Tibial nerve (tissue), 4 donors: Measurements from ENCODE around the gene ATP1B3. TPM values are rescaled to one million over a fixed set of nuclear protein-coding genes. Genes with fewer than 3 reads are reported as not detected.

ENCODE experiments used
- DNase-seq, 2 donors: peaks; one replicate each; pipeline ENCODE4 v3.0.0-alpha.2; 2019; ENCODE audit warnings: low spot score in 2 of 2
- H3K27ac ChIP-seq, 4 donors: fragments of 200-600 bp; sonication (generic) in 3 of 4; one replicate each; pipeline ENCODE4 v1.5.1; 2017 to 2019; ENCODE audit warnings: mild to moderate bottlenecking in 1 of 4
- H3K27me3 ChIP-seq, 2 donors: fragments of 200-600 bp; sonication (generic) in 1 of 2; one replicate each; pipeline versions ENCODE4 v1.5.1 to v1.6.0; 2017 to 2019
- H3K36me3 ChIP-seq, 3 donors: fragments of 200-600 bp; sonication (generic); one replicate each; pipeline ENCODE4 v1.5.1; 2018 to 2019
- H3K4me1 ChIP-seq, 4 donors: fragments of 200-600 bp; sonication (generic) in 3 of 4; one replicate each; pipeline ENCODE4 v1.5.1; 2017 to 2019
- H3K4me3 ChIP-seq, 4 donors: fragments of 200-600 bp; sonication (generic) in 3 of 4; one replicate each; pipeline ENCODE4 v1.5.1; 2017 to 2019; ENCODE audit warnings: mild to moderate bottlenecking in 1 of 4, moderate library complexity in 1 of 4
- H3K9me3 ChIP-seq, 4 donors: fragments of 200-600 bp; sonication (generic) in 3 of 4; one replicate each; pipeline ENCODE4 v1.5.1; 2017 to 2019
- EP300 ChIP-seq, 2 donors: sonication (generic); formaldehyde crosslinking; IDR thresholded peaks; one replicate each; pipeline ENCODE4 v1.6.1; 2017; ENCODE audit warnings: antibody characterized with exemption in 2 of 2, mild to moderate bottlenecking in 1 of 2
- POLR2A ChIP-seq, 2 donors: fragments of 450-650 bp; IDR thresholded peaks; one replicate each; pipeline ENCODE4 v1.6.1; 2017; ENCODE audit warnings: antibody characterized with exemption in 2 of 2, mild to moderate bottlenecking in 2 of 2, moderate library complexity in 2 of 2
- WGBS, 2 donors: methylation state at CpG; one replicate each; pipeline ENCODE4 v1.1.5; 2018; 5-methylcytosine and 5-hydroxymethylcytosine counted together
- total RNA-seq, 4 donors: library from RNA; depleted of rRNA; stranded (reverse); fragments of >200 nt; gene quantifications; one replicate each; pipeline ENCODE4 v1.1.0, GENCODE V29; 2016
- TF ChIP-seq, protein P1 (sequence below), 5 experiments: fragments of 200-600 bp in 3 of 5; fragments of 450-650 bp in 2 of 5; sonication (generic) in 3 of 5; IDR thresholded peaks; one replicate each; pipeline ENCODE4 v1.5.1; 2016 to 2019; ENCODE audit warnings: antibody characterized with exemption in 5 of 5, mild to moderate bottlenecking in 3 of 5, moderate library complexity in 2 of 5

Gene ATP1B3
- total RNA-seq, 4 donors from 2014 or later: 73.3 to 98.0 (median 92.9) TPM

DNA sequence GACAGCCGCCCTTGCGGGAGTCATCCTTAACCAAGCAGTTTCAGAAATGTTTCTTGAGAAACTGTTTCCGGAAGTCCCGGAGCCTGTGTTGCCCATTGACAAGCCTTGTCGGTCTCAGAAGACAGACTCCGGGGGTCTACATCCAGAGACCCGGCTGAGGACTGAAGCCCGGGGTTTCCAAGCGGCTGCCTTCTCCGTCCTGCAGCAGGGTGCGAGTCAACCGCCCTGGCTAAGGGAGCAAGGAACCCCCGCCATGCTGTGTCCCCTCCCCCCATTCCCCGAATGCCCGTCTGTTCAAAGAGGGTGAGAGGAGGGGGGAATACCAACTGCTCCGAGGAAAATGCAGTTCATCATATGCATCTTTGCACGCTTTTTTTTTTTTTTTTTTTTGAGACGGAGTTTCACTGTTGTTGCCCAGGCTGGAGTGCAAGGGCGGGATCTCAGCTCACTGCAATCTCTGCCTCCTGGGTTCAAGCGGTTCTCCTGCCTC, 61.6 kb downstream of the ATP1B3 start:
- DNase-seq: no peak
- H3K36me3 ChIP-seq: peaks cover 0 to 7% (median 0%) of the 10 kb centered on the region in 3 donors
- H3K9me3 ChIP-seq: no peaks in the 10 kb centered on the region
- no peak overlapping the region for H3K27ac ChIP-seq
- H3K4me3 ChIP-seq: no peak overlapping the region
- no peaks in the 10 kb centered on the region for H3K27me3 ChIP-seq
- TF ChIP-seq POLR2A (IDR thresholded peaks at IDR 0.05) (no peak), EP300 (IDR thresholded peaks at IDR 0.05) (no peak)
- TF ChIP-seq, protein P1, sequence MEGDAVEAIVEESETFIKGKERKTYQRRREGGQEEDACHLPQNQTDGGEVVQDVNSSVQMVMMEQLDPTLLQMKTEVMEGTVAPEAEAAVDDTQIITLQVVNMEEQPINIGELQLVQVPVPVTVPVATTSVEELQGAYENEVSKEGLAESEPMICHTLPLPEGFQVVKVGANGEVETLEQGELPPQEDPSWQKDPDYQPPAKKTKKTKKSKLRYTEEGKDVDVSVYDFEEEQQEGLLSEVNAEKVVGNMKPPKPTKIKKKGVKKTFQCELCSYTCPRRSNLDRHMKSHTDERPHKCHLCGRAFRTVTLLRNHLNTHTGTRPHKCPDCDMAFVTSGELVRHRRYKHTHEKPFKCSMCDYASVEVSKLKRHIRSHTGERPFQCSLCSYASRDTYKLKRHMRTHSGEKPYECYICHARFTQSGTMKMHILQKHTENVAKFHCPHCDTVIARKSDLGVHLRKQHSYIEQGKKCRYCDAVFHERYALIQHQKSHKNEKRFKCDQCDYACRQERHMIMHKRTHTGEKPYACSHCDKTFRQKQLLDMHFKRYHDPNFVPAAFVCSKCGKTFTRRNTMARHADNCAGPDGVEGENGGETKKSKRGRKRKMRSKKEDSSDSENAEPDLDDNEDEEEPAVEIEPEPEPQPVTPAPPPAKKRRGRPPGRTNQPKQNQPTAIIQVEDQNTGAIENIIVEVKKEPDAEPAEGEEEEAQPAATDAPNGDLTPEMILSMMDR (IDR thresholded peaks at IDR 0.05): no peak
- WGBS, 2 donors: 83% methylated on average over 20 of the region's 20 CpGs
- H3K4me1 ChIP-seq: no peaks in the 10 kb centered on the region

DNA sequence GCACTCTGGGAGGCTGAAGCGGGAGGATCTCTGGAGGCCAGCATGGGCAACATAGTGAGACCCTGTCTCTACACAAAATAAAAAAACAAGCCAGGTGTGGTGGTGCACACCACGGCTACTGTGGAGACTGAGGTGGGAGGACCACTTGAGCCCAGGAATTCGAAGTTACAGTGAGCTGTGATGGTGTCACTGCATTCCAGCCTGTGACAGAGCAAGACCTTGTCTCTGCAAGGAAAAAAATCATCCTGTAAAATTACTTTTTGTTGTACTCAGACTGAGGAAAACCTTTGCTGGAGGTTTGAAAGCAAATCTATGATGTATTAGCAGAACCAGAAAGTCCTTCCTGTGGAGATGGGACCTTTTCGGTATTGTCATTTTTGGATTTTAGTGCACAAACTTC, 63.3 kb downstream of the ATP1B3 start:
- TF ChIP-seq, protein P1 (IDR thresholded peaks at IDR 0.05): no peak
- TF ChIP-seq EP300 (IDR thresholded peaks at IDR 0.05): no peak
- TF ChIP-seq POLR2A (IDR thresholded peaks at IDR 0.05): no peak
- no peak for DNase-seq
- no peak overlapping the region for H3K4me3 ChIP-seq
- no peak overlapping the region for H3K27ac ChIP-seq
- no peaks in the 10 kb centered on the region for H3K4me1 ChIP-seq
- peaks cover 0 to 7% (median 0%) of the 10 kb centered on the region in 3 donors for H3K36me3 ChIP-seq
- no peaks in the 10 kb centered on the region for H3K27me3 ChIP-seq
- 80 to 89% methylated on average over 4 of the region's 4 CpGs for WGBS, 2 donors
- H3K9me3 ChIP-seq: no peaks in the 10 kb centered on the region

DNA sequence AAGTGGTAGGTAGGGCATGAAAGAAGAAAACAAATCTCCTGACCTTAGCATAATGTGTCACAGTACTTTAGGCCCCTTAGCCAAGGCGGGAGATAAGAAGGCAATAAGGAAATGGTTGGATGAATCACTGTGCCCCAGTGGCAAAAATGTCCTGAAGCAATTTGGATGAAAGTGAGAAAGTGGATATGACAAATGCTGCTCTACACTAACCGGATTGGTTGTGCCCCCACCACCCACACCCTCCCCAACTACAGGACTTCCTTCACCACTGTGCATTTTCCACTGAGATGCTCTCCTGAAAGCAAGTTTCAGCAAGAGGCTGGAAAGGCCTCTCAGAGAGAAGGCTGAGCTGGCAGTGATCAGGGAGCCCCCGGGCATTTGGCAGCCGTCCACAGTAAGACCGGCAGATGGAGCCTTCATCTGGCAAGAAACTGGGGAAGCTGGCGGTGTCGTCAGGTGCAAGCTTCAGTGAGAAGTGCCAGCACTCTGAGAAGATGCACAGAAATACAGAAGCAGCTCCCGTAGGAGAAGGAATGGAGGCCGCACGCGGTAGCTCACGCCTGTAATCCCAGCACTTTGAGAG, 63.8 kb downstream of the ATP1B3 start:
- 56 to 73% methylated on average over 12 of the region's 12 CpGs for WGBS, 2 donors
- H3K27ac ChIP-seq: no peak overlapping the region

DNA sequence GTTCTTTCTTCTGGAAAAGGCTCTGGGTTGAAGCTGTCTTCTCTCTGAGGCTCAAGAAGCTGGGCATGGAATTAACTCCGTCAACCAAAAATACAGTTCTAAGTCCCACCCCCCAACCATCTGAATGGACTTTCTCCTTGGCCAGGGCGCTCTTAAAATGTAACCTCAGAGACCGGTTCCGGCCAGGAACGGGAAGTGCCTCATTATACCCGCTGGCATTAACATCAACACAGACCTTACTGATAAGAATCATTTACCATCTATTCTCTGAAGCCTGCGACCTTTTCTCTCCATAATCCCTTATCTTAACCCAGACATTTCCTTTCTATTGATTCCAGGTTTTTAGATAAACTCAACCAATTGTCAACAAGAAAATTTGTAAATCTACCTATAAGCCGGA, 64.7 kb downstream of the ATP1B3 start:
- TF ChIP-seq POLR2A (IDR thresholded peaks at IDR 0.05): no peak
- peak overlapping the region in 1 of 4 donors; percentile 10 for H3K27ac ChIP-seq
- DNase-seq: no peak
- H3K9me3 ChIP-seq: no peaks in the 10 kb centered on the region
- WGBS, 2 donors: 62 to 72% methylated on average over 8 of the region's 8 CpGs
- no peak overlapping the region for H3K4me3 ChIP-seq
- H3K36me3 ChIP-seq: peaks cover 0 to 7% (median 0%) of the 10 kb centered on the region in 3 donors
- no peaks in the 10 kb centered on the region for H3K27me3 ChIP-seq
- no peaks in the 10 kb centered on the region for H3K4me1 ChIP-seq

More for the DNA sequence above, 63.8 kb downstream of the ATP1B3 start:
- peak in 1 of 2 donors; percentile 21 for TF ChIP-seq EP300 (IDR thresholded peaks at IDR 0.05)
- no peak for TF ChIP-seq POLR2A (IDR thresholded peaks at IDR 0.05)
- Histone ChIP-seq H3K27me3 (no peaks in the 10 kb centered on the region), H3K4me1 (no peaks in the 10 kb centered on the region), H3K9me3 (no peaks in the 10 kb centered on the region), H3K36me3 (peaks cover 0 to 7% (median 0%) of the 10 kb centered on the region in 3 donors), H3K4me3 (no peak overlapping the region)
- no peak for DNase-seq

DNA sequence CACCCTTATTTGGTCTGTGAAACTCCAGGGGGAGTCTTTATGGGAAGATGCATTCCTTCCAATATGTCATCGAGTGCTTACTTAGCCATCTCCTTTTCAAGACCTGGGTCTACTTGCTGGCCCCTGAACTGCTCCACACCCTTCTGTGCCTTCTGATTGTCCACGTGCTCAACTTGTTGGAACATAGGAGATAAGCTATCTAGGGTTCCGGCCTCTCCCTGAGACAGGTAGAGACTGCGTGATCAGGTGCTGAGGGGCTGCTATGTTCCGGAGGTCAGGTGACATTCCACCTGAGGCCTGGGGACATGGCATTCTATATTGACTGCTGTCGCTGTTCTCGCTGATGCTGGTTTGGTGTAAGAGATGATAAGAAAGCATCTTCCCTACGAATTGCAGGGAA, 65.6 kb downstream of the ATP1B3 start:
- Histone ChIP-seq H3K4me3 (no peak overlapping the region), H3K9me3 (no peaks in the 10 kb centered on the region), H3K27me3 (no peaks in the 10 kb centered on the region), H3K36me3 (peaks cover 0 to 7% (median 0%) of the 10 kb centered on the region in 3 donors), H3K4me1 (no peaks in the 10 kb centered on the region), H3K27ac (peak overlapping the region in 1 of 4 donors; percentile 10)
- no peak for DNase-seq
- no peak for TF ChIP-seq EP300 (IDR thresholded peaks at IDR 0.05)
- TF ChIP-seq POLR2A (IDR thresholded peaks at IDR 0.05): no peak
- TF ChIP-seq, protein P1 (IDR thresholded peaks at IDR 0.05): no peak
- WGBS, 2 donors: 95 to 98% methylated on average over 8 of the region's 8 CpGs

DNA sequence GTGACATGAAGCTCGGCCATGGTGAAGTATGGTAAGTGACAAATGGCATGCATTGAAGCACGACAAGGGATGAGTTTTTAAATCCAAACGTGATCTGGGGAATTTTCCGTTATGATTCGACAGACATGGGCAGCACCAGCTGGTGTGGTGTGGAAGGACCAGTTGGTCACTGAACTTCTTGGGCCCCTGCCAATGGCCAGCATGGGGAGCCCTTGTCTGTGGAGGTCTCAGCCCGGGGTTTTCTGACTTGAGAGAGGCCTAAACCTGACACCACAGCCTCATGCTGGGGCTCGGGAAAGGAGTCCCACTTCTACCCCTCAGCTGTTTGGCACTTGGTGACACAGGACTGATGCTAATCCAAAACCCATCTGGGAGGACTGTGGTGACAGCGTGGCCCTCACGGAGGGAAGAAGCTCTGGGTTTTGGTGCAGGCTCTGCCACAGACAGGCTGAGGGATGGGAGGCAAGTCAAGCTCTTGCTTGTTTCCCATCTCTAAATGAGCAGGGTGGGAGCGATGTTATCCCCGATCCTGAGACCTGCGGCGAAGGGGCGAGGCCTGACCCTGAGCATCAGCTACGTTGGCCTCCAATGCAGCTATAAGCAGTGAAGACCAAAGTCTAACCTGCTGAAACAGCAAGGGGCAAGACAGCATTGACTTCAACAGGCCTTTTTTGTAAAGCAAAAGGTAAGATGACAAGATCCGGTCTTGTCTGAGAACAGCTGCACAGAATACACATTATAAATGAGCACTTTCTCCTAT, 69.5 kb downstream of the ATP1B3 start:
- Histone ChIP-seq H3K27ac (no peak overlapping the region), H3K9me3 (no peaks in the 10 kb centered on the region), H3K27me3 (no peaks in the 10 kb centered on the region), H3K4me1 (no peaks in the 10 kb centered on the region), H3K4me3 (no peak overlapping the region), H3K36me3 (peaks cover 0 to 14% (median 0%) of the 10 kb centered on the region in 3 donors)
- TF ChIP-seq EP300 (IDR thresholded peaks at IDR 0.05) (no peak), POLR2A (IDR thresholded peaks at IDR 0.05) (no peak)
- TF ChIP-seq, protein P1 (IDR thresholded peaks at IDR 0.05): no peak
- DNase-seq: no peak
- 90% methylated on average over 15 to 16 of the region's 16 CpGs for WGBS, 2 donors
